SKM-1 treated with dmso at 0.1 percent for 144 hours (cell line): Measurements from ENCODE around the gene GCN1.

Experiments
- DNase-seq: peaks from one replicate; lab custom pipeline; 2025; ENCODE audit not compliant: unreplicated experiment; lab: John Stamatoyannopoulos, UW

The GCN1 gene

GRCh38 chr12:120155072-120155471 is 39.4 kb downstream of the GCN1 start:
- no peak for DNase-seq

DNA sequence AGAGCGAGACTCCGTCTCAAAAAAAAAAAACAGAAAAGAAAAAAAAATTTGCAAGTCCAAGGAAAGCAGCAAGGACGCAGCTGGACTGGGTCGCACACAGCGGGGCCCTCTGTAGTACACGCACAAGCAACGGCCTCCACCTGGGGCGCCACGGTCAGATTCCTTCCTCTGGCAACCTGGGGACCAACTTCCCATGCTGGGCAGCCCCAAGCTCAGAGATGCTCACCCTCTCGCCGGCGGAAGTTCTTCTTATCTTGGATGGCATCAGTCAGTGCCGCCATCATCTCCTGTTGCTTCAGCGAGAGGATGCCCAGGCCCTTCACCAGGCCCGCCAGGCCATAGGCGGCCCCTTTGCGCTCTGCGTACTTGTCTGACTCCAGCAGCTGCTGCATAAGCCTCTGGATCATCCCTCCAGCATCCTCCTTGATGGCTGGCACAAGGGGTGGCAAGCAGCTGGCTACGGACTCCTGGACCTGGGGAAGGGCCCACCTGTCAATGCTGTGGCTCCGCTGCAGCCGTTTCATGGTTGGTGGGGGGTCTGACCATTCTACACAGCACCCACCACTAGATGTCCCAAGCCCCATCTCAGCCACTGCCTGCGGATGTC is 43.5 kb downstream of the GCN1 start:
- DNase-seq = no peak

- no peak for DNase-seq
Measured at GRCh38 chr12:120148011-120148410, 46.5 kb downstream of the GCN1 start.

GRCh38 chr12:120145164-120145563 is 49.4 kb downstream of the GCN1 start:
- DNase-seq = no peak

GRCh38 chr12:120144215-120144614 is 50.3 kb downstream of the GCN1 start:
- no peak for DNase-seq

GRCh38 chr12:120142231-120142877 is 52.2 kb downstream of the GCN1 start:
- DNase-seq = no peak

DNA sequence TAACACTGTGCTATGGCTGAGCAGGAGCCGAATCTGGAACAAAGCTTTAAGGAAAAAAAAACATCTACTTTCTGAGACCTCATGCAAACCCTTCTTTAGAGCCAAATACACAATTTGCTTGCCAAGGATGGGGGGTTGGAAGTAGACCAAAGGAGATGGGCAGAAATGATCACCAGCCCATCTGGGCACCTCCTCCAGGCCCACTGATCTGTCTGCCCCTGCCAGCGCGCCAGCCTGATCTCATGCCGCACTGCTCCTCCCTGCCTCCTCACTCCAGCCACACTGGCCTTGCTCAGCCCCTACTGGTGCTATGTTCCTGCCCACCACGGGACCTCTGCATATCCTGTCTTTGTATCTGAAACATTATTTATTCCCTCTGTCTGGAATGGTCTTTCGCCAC is 53.2 kb downstream of the GCN1 start:
- DNase-seq = no peak

- no peak for DNase-seq
Measured at GRCh38 chr12:120140603-120141002, 53.9 kb downstream of the GCN1 start.

DNA sequence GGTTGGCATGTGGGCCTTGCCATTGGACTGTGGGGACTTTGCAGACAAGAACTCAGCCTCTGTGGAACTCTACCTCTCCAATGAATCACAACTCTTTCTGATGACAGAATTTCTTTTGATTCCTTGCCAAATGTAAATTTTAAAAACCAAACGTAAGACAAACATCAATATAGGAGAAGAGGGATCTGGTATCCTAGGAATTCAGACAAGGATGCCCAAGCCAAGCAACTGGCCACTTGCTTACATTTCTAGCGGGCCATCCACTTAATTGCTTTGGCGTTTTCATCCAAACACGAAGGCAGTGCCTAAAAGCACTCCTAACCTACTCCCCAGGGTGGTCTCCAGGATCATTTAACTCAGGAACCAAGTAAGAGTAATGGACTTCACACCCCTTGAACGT is 54.6 kb downstream of the GCN1 start:
- DNase-seq = no peak

- DNase-seq = no peak
Measured at GRCh38 chr12:120138366-120138765, 56.1 kb downstream of the GCN1 start.

- no peak for DNase-seq
Measured at GRCh38 chr12:120137833-120138232, 56.7 kb downstream of the GCN1 start.

- DNase-seq = no peak
Measured at GRCh38 chr12:120136093-120136770, 58.3 kb downstream of the GCN1 start.

DNA sequence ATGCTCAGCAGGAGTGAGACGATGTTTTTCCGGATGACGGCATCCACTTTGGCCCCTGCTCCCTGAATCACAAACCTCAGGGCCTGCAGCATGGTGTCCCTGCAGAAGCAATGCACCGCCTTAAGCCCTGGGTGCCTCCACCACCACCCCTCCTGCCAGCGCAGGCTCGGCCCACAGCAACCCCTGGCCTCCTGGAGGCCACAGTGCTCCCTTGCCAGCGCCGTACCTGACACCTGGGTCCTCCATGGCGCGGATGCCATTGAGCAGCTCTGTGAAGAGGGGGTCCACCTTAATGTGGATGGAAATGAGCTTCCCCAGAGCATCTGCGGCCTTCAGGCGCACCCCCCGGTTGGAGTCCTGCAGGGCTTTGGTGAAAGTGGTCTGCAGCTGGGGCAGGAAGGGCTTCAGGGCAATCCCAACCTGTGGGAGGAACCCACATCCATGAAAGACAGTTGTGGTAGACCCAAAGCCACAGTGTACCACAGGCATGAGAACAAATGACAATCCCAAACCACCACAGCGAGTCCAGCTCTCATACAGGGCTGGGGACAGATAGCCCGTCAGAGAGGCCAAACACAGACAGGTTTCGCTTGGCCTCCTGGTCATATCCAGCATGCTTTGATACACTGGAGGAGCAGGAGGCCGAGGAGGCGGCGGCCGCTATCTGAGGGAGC is 60.1 kb downstream of the GCN1 start:
- DNase-seq = no peak

GRCh38 chr12:120132863-120133385 is 61.6 kb downstream of the GCN1 start:
- DNase-seq = no peak

GRCh38 chr12:120132054-120132836 is 62.3 kb downstream of the GCN1 start:
- DNase-seq = no peak

DNA sequence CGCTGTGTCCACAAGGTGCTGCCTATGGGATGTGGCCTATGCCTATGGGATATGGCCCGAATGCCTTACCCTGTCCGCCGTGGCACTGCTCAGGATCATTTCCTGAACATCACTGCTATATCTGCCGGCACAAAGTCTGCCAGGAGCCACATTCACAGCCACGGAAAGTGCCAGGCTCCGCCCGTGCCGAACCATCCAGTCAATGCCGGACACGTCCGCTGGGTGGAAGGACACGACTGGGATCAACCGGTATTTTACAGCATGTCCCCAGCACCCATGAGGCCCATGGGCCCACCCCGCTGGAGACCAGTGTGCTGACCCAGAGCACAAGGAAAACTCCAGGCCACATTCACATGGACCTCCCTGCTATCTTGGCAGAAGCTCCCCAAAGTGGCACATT is 63.4 kb downstream of the GCN1 start:
- DNase-seq = no peak

- no peak for DNase-seq
Measured at GRCh38 chr12:120130011-120130410, 64.5 kb downstream of the GCN1 start.

GRCh38 chr12:120126635-120127005 is 67.9 kb downstream of the GCN1 start:
- DNase-seq = peak; percentile 63

- DNase-seq = no peak
Measured at GRCh38 chr12:120125792-120126634, 68.5 kb downstream of the GCN1 start.

- DNase-seq = no peak
Measured at GRCh38 chr12:120125029-120125428, 69.5 kb downstream of the GCN1 start.
